Heart left ventricle (tissue), 16 donors: ENCODE results near the gene LEMD1. TPM values are rescaled to one million over a fixed set of nuclear protein-coding genes. Genes with fewer than 3 reads are reported as not detected.
A peak's percentile ranks its signal among the peaks of the same experiment; 100 is the strongest.

Source experiments
- ATAC-seq, 4 donors: fragments of 200-7000 bp; cut with Tn5 transposase; one replicate each; pipeline ENCODE4 v1.9.1; 2020 to 2022; ENCODE audit warnings: moderate library complexity in 4 of 4, mild to moderate bottlenecking in 3 of 4, moderate number of reproducible peaks in 1 of 4
- DNase-seq, 5 donors: peaks; one replicate each; pipeline ENCODE4 v3.0.0-alpha.2; 2020
- H3K27ac ChIP-seq, 12 donors: fragments of 200-600 bp; sonication (generic) in 4 of 12; one replicate each; pipeline versions ENCODE4 v1.5.0 to v1.8.0; 2016 to 2022; ENCODE audit warnings: mild to moderate bottlenecking in 2 of 12
- H3K27me3 ChIP-seq, 9 donors: fragments of 200-600 bp; sonication (generic) in 2 of 9; one replicate each; pipeline versions ENCODE4 v1.5.1 to v1.8.0; 2016 to 2022; ENCODE audit warnings: mild to moderate bottlenecking in 3 of 9
- H3K36me3 ChIP-seq, 9 donors: fragments of 200-600 bp; sonication (generic) in 2 of 9; one replicate each; pipeline versions ENCODE4 v1.5.0 to v1.8.0; 2018 to 2022; ENCODE audit warnings: mild to moderate bottlenecking in 2 of 9
- H3K4me1 ChIP-seq, 12 donors: fragments of 200-600 bp; sonication (generic) in 4 of 12; one replicate each; pipeline versions ENCODE4 v1.5.0 to v1.8.0; 2016 to 2022; ENCODE audit warnings: mild to moderate bottlenecking in 3 of 12
- H3K4me3 ChIP-seq, 12 donors: fragments of 200-600 bp; sonication (generic) in 4 of 12; one replicate each; pipeline versions ENCODE4 v1.5.0 to v1.8.0; 2017 to 2022; ENCODE audit warnings: mild to moderate bottlenecking in 9 of 12, moderate library complexity in 4 of 12
- H3K9me3 ChIP-seq, 12 donors: fragments of 200-600 bp; sonication (generic) in 4 of 12; one replicate each; pipeline versions ENCODE4 v1.5.0 to v1.8.0; 2016 to 2022; ENCODE audit warnings: mild to moderate bottlenecking in 1 of 12
- POLR2A ChIP-seq, 2 donors: fragments of 450-650 bp; IDR thresholded peaks; one replicate each; pipeline ENCODE4 v1.6.1; 2017; ENCODE audit warnings: antibody characterized with exemption in 2 of 2, mild to moderate bottlenecking in 2 of 2, moderate library complexity in 2 of 2
- whole genome bisulfite sequencing, 4 donors: extraction: QIAGEN DNeasy Blood & Tissue Kit in 2 of 4; methylation state at CpG; one replicate each; pipeline versions ENCODE4 v1.1.5 to v1.1.7; 2013 to 2018; 5-methylcytosine and 5-hydroxymethylcytosine counted together
- intact Hi-C, 10 donors: fragments of 100-400 bp; cut with DNase I; formaldehyde crosslinking; loops; one replicate each; pipeline versions ENCODE4 v1.11.1 to v1.14.2; 2022
- polyA plus RNA-seq, 2 donors: library from polyadenylated mRNA; stranded (reverse); fragments of 200-250 nt; gene quantifications; one replicate each; pipeline ENCODE4 v1.2.3, GENCODE V29; 2013
- total RNA-seq, 9 donors: library from RNA; depleted of rRNA in 2 of 9; stranded (reverse); fragments of >200 nt in 2 of 9; fragmentation: NEBNext Ultra II Directional in 3 of 9; extraction: Animal tissue kit (Norgen Biotek cat#: 25700) in 3 of 9; gene quantifications; one replicate each; pipeline versions ENCODE4 v1.1.0 to v1.2.4, GENCODE V29; 2016 to 2023
- TF ChIP-seq, protein P1 (sequence below), 12 donors: fragments of 200-600 bp; sonication (generic) in 4 of 12; IDR thresholded peaks; one replicate each; pipeline versions ENCODE4 v1.5.0 to v1.8.0; 2018 to 2022; ENCODE audit warnings: antibody characterized with exemption in 12 of 12, mild to moderate bottlenecking in 5 of 12
- donor health status: ischemic (EF 13 %, LVEDD 7.1; RV severe dilation, severe dysfunction).
- donor health status: healthy with polysubstance abuse.
- donor health status: DM: no; HTN: yes; CAD: no.
- donor health status: DM: no; HTN: no; CAD: no.
- donor health status: ischemic (EF 25% LVEDD 6.9; RV normal size, moderate dysfunction).
- donor health status: ischemic (EF 25% LVEDD 5.7; RV mildly dilated, moderate dysfunction).
- donor health status: healthy.
- donor health status: DM: yes; HTN: yes; CAD: no.
- donor health status: ischemic (EF 35%, LVEDD 5.7; RV mildly dilated, moderate dysfunction).
- donor health status: nonischemic (EF 11% LVEDD 7.7; RV severe dilation, severe dysfunction).
- donor health status: DM: yes; HTN: yes; CAD: no.
- donor health status: PGD.
- donor health status: ischemic (EF 29% LVEDD 5.4; RV normal size, mild dysfunction).
- donor health status: nonischemic (EF 23%, LVEDD 6.1; RV moderate dilation, normal function).

LEMD1 gene
- total and polyA plus RNA-seq, 11 donors = 2.5 TPM; not detected in 10

DNA sequence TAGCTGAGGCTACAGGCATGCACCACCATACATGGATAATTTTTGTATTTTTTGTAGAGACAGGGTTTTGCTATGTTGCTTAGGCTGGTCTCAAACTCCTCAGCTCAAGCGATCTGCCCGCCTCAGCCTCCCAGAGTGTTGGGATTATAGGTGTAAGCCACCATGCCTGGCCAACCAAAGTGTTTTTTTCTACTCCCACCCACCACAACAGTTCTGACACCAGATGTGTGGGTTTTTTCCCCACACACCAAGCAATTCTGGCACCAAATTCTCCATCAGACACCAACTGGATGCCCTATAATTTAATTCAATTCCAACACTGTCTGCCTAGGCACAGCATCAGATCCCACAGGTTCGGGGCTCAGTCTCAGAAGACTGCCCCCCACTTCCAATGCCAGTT lies 44.5 kb downstream of the LEMD1 start:
- Histone ChIP-seq H3K27ac (no peak overlapping the region), H3K27me3 (peaks cover 0 to 48% (median 4%) of the 10 kb centered on the region in 9 donors), H3K9me3 (no peaks in the 10 kb centered on the region), H3K4me1 (peaks cover 0 to 14% (median 0%) of the 10 kb centered on the region in 12 donors), H3K36me3 (no peaks in the 10 kb centered on the region), H3K4me3 (no peak overlapping the region)
- no peak for DNase-seq
- no peak for ATAC-seq
- TF ChIP-seq, protein P1, sequence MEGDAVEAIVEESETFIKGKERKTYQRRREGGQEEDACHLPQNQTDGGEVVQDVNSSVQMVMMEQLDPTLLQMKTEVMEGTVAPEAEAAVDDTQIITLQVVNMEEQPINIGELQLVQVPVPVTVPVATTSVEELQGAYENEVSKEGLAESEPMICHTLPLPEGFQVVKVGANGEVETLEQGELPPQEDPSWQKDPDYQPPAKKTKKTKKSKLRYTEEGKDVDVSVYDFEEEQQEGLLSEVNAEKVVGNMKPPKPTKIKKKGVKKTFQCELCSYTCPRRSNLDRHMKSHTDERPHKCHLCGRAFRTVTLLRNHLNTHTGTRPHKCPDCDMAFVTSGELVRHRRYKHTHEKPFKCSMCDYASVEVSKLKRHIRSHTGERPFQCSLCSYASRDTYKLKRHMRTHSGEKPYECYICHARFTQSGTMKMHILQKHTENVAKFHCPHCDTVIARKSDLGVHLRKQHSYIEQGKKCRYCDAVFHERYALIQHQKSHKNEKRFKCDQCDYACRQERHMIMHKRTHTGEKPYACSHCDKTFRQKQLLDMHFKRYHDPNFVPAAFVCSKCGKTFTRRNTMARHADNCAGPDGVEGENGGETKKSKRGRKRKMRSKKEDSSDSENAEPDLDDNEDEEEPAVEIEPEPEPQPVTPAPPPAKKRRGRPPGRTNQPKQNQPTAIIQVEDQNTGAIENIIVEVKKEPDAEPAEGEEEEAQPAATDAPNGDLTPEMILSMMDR (IDR thresholded peaks at IDR 0.05) = no peak
- no peak for TF ChIP-seq POLR2A (IDR thresholded peaks at IDR 0.05)
- 90 to 100% (median 92%) methylated on average over 3 of the region's 3 CpGs for WGBS, 4 donors
- intact Hi-C loops = no loop called here

DNA sequence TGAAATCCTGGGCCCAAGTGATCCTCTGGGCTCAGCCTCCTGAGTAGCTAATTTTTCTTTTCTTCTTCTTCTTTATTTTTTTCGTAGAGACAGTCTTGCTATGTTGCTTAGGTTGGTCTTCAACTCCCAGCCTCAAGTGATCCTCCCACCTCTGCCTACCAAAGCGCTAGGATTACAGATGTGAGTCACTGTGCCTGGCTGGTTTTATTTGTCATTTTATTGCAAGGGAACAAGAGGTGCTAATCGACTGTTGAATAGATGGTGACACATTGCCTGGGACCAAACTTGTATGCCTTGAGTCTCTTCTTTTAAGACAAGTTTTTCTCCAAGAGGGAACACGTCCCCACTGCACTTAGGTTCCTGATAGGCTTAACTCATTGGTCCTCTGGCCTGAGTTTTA lies 45.1 kb downstream of the LEMD1 start:
- H3K36me3 ChIP-seq = no peaks in the 10 kb centered on the region
- ATAC-seq (no peak), DNase-seq (no peak)
- H3K9me3 ChIP-seq = no peaks in the 10 kb centered on the region
- H3K4me1 ChIP-seq = peaks cover 0 to 14% (median 0%) of the 10 kb centered on the region in 12 donors
- intact Hi-C loops = no loop called here
- WGBS, 4 donors = 76 to 86% (median 81%) methylated on average over 4 of the region's 4 CpGs
- no peak overlapping the region for H3K4me3 ChIP-seq
- peaks cover 0 to 47% (median 4%) of the 10 kb centered on the region in 9 donors for H3K27me3 ChIP-seq
- TF ChIP-seq POLR2A (IDR thresholded peaks at IDR 0.05) = no peak
- TF ChIP-seq, protein P1 (IDR thresholded peaks at IDR 0.05) = no peak
- no peak overlapping the region for H3K27ac ChIP-seq

DNA sequence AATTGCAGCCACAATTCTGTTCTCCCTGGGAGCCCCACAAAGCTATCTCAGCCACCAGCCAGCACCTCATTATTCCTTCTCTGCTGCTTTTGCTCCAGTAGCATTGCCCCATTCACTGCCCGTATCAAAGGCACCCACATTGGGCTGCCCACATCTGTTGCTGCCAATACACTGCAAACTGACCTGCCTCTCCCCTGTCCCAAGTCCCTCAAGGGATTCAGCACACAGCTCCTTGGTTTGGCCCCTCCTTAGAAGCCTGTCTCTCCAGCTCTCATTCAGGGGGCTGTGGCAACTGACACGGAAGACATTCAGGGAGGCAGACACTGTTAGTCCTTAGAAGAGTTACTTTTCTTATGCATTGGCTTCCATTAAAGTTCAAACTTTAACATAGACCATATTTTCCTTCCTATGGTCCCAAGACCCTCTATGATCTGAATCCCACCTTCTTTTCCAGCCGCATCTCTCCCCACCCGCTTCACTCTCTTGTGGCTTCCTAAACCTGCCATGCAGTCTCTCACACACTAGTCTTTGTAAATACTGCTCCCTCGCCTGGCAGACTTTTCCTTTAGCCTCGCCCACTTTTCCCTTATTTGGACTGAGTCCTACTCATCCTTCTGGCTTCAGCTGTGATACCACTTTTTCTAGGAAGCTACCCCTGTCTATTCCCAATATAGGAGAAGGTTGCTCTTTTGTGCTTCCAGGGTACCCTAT lies 45.9 kb downstream of the LEMD1 start:
- Histone ChIP-seq H3K27me3 (peaks cover 0 to 42% (median 4%) of the 10 kb centered on the region in 9 donors), H3K36me3 (no peaks in the 10 kb centered on the region), H3K27ac (no peak overlapping the region), H3K4me1 (peaks cover 0 to 14% (median 0%) of the 10 kb centered on the region in 12 donors), H3K4me3 (no peak overlapping the region), H3K9me3 (no peaks in the 10 kb centered on the region)
- ATAC-seq (peak in 2 of 4 donors; percentile 34 to 48), DNase-seq (no peak)
- WGBS, 4 donors = 29 to 34% (median 31%) methylated on average over 6 of the region's 6 CpGs
- TF ChIP-seq POLR2A (IDR thresholded peaks at IDR 0.05) = no peak
- TF ChIP-seq, protein P1 (IDR thresholded peaks at IDR 0.05) = peak in 1 of 12 donors; percentile 10
- intact Hi-C loops = no loop called here

DNA sequence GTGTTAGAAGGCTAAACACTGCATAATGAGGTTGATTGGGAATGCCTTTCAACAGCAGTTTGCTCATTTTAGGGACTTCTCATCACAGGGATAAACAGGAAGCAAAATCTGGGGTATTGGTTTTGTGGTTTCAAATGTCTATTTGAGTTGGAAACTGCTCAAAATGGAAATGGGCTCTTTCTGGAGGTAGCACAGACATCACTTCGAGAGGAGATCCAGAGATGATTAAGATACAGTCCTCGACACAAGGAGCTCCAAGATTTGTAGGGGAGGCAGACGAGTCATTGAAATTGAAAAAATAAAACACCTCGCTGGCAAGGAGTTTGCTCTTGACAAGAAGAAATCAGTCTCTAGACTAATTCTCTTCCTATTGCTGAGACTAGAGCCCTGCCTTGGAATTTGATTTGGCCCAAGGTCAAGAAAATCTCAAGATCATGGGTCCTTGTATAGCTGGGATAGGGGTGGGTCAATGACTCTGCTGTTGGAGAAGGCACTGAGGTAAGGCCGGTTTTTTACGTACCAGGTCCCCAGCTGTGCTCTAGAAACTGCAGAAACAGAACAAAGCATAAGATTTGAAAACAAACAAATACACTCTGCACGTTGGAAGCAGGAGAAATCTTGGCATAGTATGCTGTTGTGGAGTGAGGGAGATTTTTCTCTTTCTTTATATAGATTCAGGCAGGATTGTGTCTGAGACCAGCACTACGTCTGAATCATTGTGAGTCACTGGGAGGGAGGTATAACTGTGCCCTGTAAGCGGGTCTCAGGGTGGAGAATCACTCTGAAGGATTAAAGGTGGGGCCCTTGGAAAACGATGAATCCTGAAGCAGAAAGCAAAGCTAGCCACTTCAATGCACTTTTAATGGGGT lies 47.4 kb downstream of the LEMD1 start:
- 59 to 75% (median 67%) methylated on average over 10 of the region's 10 CpGs for WGBS, 4 donors
- Histone ChIP-seq H3K27me3 (peaks cover 0 to 38% (median 4%) of the 10 kb centered on the region in 9 donors), H3K4me1 (peaks cover 0 to 14% (median 0%) of the 10 kb centered on the region in 12 donors), H3K9me3 (no peaks in the 10 kb centered on the region), H3K27ac (no peak overlapping the region), H3K36me3 (no peaks in the 10 kb centered on the region), H3K4me3 (no peak overlapping the region)
- ATAC-seq = no peak
- TF ChIP-seq, protein P1 (IDR thresholded peaks at IDR 0.05) = no peak
- no peak for TF ChIP-seq POLR2A (IDR thresholded peaks at IDR 0.05)
- no peak for DNase-seq
- intact Hi-C loops = no loop called here
